ENCODE results near the gene UST.

GRCh38 chr6:148857798-148858390 lies 111.1 kb downstream of the UST start:
- no peak for TF ChIP-seq POLR2A (IDR thresholded peaks at IDR 0.05)
- TF ChIP-seq, protein P1, sequence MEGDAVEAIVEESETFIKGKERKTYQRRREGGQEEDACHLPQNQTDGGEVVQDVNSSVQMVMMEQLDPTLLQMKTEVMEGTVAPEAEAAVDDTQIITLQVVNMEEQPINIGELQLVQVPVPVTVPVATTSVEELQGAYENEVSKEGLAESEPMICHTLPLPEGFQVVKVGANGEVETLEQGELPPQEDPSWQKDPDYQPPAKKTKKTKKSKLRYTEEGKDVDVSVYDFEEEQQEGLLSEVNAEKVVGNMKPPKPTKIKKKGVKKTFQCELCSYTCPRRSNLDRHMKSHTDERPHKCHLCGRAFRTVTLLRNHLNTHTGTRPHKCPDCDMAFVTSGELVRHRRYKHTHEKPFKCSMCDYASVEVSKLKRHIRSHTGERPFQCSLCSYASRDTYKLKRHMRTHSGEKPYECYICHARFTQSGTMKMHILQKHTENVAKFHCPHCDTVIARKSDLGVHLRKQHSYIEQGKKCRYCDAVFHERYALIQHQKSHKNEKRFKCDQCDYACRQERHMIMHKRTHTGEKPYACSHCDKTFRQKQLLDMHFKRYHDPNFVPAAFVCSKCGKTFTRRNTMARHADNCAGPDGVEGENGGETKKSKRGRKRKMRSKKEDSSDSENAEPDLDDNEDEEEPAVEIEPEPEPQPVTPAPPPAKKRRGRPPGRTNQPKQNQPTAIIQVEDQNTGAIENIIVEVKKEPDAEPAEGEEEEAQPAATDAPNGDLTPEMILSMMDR (IDR thresholded peaks at IDR 0.05), result no peak
